ENCODE measurements around the gene KLHL33.

DNA sequence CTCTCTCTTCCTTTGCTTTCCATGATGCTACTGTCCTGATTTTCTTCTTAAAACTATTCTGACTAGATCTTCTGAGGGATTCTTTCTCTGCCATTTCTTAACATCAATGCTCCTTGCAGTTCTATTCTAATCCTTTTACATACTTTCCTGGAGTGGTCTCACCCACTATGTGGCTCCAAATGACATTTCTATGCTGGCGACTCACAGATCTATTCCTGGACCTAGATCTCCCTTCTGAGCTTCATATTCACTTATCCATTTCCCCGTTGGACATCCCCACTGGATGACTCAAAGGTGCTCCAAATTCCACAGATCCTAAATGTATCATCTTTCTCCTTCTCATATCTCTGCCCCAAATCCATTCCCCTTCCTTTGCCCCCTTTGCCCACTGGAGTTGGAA lies 26.7 kb downstream of the KLHL33 start:
- TF ChIP-seq, protein P1, sequence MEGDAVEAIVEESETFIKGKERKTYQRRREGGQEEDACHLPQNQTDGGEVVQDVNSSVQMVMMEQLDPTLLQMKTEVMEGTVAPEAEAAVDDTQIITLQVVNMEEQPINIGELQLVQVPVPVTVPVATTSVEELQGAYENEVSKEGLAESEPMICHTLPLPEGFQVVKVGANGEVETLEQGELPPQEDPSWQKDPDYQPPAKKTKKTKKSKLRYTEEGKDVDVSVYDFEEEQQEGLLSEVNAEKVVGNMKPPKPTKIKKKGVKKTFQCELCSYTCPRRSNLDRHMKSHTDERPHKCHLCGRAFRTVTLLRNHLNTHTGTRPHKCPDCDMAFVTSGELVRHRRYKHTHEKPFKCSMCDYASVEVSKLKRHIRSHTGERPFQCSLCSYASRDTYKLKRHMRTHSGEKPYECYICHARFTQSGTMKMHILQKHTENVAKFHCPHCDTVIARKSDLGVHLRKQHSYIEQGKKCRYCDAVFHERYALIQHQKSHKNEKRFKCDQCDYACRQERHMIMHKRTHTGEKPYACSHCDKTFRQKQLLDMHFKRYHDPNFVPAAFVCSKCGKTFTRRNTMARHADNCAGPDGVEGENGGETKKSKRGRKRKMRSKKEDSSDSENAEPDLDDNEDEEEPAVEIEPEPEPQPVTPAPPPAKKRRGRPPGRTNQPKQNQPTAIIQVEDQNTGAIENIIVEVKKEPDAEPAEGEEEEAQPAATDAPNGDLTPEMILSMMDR (IDR thresholded peaks at IDR 0.05; ENCODE audit: insufficient read depth, low read length, poor library complexity, severe bottlenecking): no peak
- TF ChIP-seq EZH2phosphoT487 (conservative IDR thresholded peaks at IDR 0.05; ENCODE audit: low read length): no peak

All from SU-DHL-6 (cell line).